SU-DHL-6 (cell line): Measurements from ENCODE around the gene ZNF69.
"Not testable (repeated sequence)": the region's sequence is repeated elsewhere in the genome, so short reads cannot be mapped to it uniquely, and the experiment has no call there.

Experiments used
- H2AFZ ChIP-seq: fragments of 200-600 bp; sonication (generic); 2 replicates; pipeline ENCODE4 v1.6.1; 2014; ENCODE audit warnings: low read depth, mild to moderate bottlenecking, moderate library complexity, mixed read lengths, antibody characterized with exemption, low read length; ENCODE audit not compliant: severe bottlenecking
- H3F3A ChIP-seq: fragments of 200-600 bp; shearing (Covaris generic); 2 replicates; pipeline ENCODE4 v1.6.0; 2016; ENCODE audit warnings: antibody characterized with exemption, mild to moderate bottlenecking; ENCODE audit not compliant: insufficient read depth
- H3K27ac ChIP-seq: fragments of 200-600 bp; sonication (generic); 2 replicates; pipeline ENCODE4 v1.5.1; 2016; ENCODE audit warnings: low read depth, mild to moderate bottlenecking, low read length, moderate library complexity, mixed read lengths
- H3K27me3 ChIP-seq: fragments of 200-600 bp; sonication (generic), shearing (Covaris generic); 2 replicates; pipeline ENCODE4 v1.6.0; 2014; ENCODE audit warnings: mild to moderate bottlenecking, low read length
- H3K36me3 ChIP-seq: fragments of 200-600 bp; sonication (generic); 2 replicates; pipeline ENCODE4 v1.6.1; 2014; ENCODE audit warnings: mild to moderate bottlenecking, low read length, mixed read lengths
- H3K4me2 ChIP-seq: fragments of 300-600, 200-600 bp; shearing (Covaris generic), sonication (generic); 2 replicates; pipeline ENCODE4 v1.6.0; 2014; ENCODE audit warnings: low read length, low read depth, mild to moderate bottlenecking; ENCODE audit not compliant: poor library complexity, severe bottlenecking
- H3K4me3 ChIP-seq: fragments of 200-600 bp; sonication (generic); 2 replicates; pipeline ENCODE4 v1.5.1; 2014; ENCODE audit warnings: antibody characterized with exemption, low read length, mild to moderate bottlenecking, mixed read lengths; ENCODE audit not compliant: insufficient read depth, poor library complexity, severe bottlenecking
- H3K79me2 ChIP-seq: fragments of 200-600 bp; sonication (generic); 2 replicates; pipeline ENCODE4 v1.6.1; 2014; ENCODE audit warnings: mild to moderate bottlenecking, low read length, moderate library complexity; ENCODE audit not compliant: insufficient read depth
- H3K9ac ChIP-seq: fragments of 200-600 bp; sonication (generic); 2 replicates; pipeline ENCODE4 v1.7.0; 2014; ENCODE audit warnings: mild to moderate bottlenecking, low read length
- H3K9me2 ChIP-seq: fragments of 200-600 bp; sonication (generic); replicated peaks from 2 replicates; pipeline ENCODE4 v1.6.1; 2014; ENCODE audit warnings: low read length; ENCODE audit not compliant: insufficient read depth
- H3K9me3 ChIP-seq: fragments of 200-600 bp; sonication (generic); 2 replicates; pipeline ENCODE4 v1.6.1; 2014; ENCODE audit warnings: low read length, mixed read lengths; ENCODE audit not compliant: insufficient read depth
- H4K20me1 ChIP-seq: fragments of 200-600 bp; sonication (generic); 2 replicates; pipeline ENCODE4 v1.6.1; 2014; ENCODE audit warnings: low read depth, mild to moderate bottlenecking, antibody characterized with exemption, low read length, moderate library complexity, mixed read lengths
- CTCF ChIP-seq: fragments of 200-600 bp; sonication (generic); IDR thresholded peaks from one replicate; pipeline ENCODE4 v1.5.1; 2017; ENCODE audit warnings: antibody characterized with exemption, mild to moderate bottlenecking, low read length, moderate library complexity; ENCODE audit not compliant: insufficient read depth, poor library complexity, severe bottlenecking
- EZH2phosphoT487 ChIP-seq: fragments of 200-600 bp; sonication (generic), shearing (Covaris generic); conservative IDR thresholded peaks from 2 replicates; pipeline ENCODE4 v1.6.1; 2018; ENCODE audit warnings: mild to moderate bottlenecking, antibody characterized with exemption, low read length, moderate library complexity, mixed read lengths

The ZNF69 gene

GRCh38 chr19:11948646-11949045, 61.1 kb downstream of the ZNF69 start:
- peaks cover 82% of the 10 kb centered on the region for H3K36me3 ChIP-seq
- H3K79me2 ChIP-seq, result peaks cover 31% of the 10 kb centered on the region
- no peak overlapping the region for H3K27ac ChIP-seq
- H2AFZ ChIP-seq, result no peak overlapping the region
- H3K9me2 ChIP-seq, result no peaks in the 10 kb centered on the region
- H3K27me3 ChIP-seq, result no peaks in the 10 kb centered on the region
- H4K20me1 ChIP-seq, result no peaks in the 10 kb centered on the region
- no peak overlapping the region for H3K4me2 ChIP-seq
- H3K4me3 ChIP-seq, result no peak overlapping the region
- H3F3A ChIP-seq, result no peaks in the 10 kb centered on the region
- H3K9me3 ChIP-seq, result peaks cover 82% of the 10 kb centered on the region
- TF ChIP-seq EZH2phosphoT487 (no peak), CTCF (no peak)
- no peak overlapping the region for H3K9ac ChIP-seq

- Histone ChIP-seq H3K4me2 (no peak overlapping the region), H3K36me3 (peaks cover 79% of the 10 kb centered on the region), H3K4me3 (no peak overlapping the region), H2AFZ (no peak overlapping the region), H3K27ac (no peak overlapping the region), H4K20me1 (no peaks in the 10 kb centered on the region), H3K27me3 (no peaks in the 10 kb centered on the region), H3K9me3 (peaks cover 76% of the 10 kb centered on the region), H3K9ac (no peak overlapping the region), H3K79me2 (peaks cover 26% of the 10 kb centered on the region; the same call in 1 of the 2 replicates), H3F3A (no peaks in the 10 kb centered on the region), H3K9me2 (no peaks in the 10 kb centered on the region)
- TF ChIP-seq EZH2phosphoT487, result no peak
- TF ChIP-seq CTCF, result no peak
Measured at GRCh38 chr19:11949201-11949600, 61.6 kb downstream of the ZNF69 start.

GRCh38 chr19:11949614-11950080, 62.1 kb downstream of the ZNF69 start:
- H3K36me3 ChIP-seq, result peaks cover 75% of the 10 kb centered on the region
- H2AFZ ChIP-seq, H3K27ac ChIP-seq, H4K20me1 ChIP-seq, H3K4me3 ChIP-seq, H3K4me2 ChIP-seq, H3K9ac ChIP-seq, H3F3A ChIP-seq, H3K27me3 ChIP-seq, H3K9me2 ChIP-seq: not testable (repeated sequence)
- peaks cover 21% of the 10 kb centered on the region; the same call in 1 of the 2 replicates for H3K79me2 ChIP-seq
- H3K9me3 ChIP-seq, result peaks cover 72% of the 10 kb centered on the region

- no peak for TF ChIP-seq EZH2phosphoT487
- no peak for TF ChIP-seq CTCF
- H4K20me1 ChIP-seq, result no peaks in the 10 kb centered on the region
- no peaks in the 10 kb centered on the region for H3K9me2 ChIP-seq
- H3F3A ChIP-seq, result no peaks in the 10 kb centered on the region
- no peaks in the 10 kb centered on the region for H3K27me3 ChIP-seq
- H3K27ac ChIP-seq, result no peak overlapping the region
- H3K9me3 ChIP-seq, result peaks cover 65% of the 10 kb centered on the region
- no peak overlapping the region for H2AFZ ChIP-seq
- H3K9ac ChIP-seq, result no peak overlapping the region
- H3K4me3 ChIP-seq, result no peak overlapping the region
- peaks cover 70% of the 10 kb centered on the region for H3K36me3 ChIP-seq
- H3K4me2 ChIP-seq, result no peak overlapping the region
- H3K79me2 ChIP-seq, result peaks cover 15% of the 10 kb centered on the region; the same call in 1 of the 2 replicates
Measured at GRCh38 chr19:11950312-11950711, 62.7 kb downstream of the ZNF69 start.
